MM.1S (cell line): ENCODE measurements around the gene UNC13C.

Source experiments
- CTCF ChIP-seq: fragments of 300-600 bp; sonication (generic); IDR thresholded peaks from 2 replicates; pipeline ENCODE4 v1.5.1; 2016; ENCODE audit warnings: antibody characterized with exemption, low read length, mixed read lengths
- EZH2 ChIP-seq: fragments of 300-600 bp; sonication (generic); optimal IDR thresholded peaks from 2 replicates; pipeline ENCODE3; 2017; ENCODE audit warnings: low read depth, mild to moderate bottlenecking, antibody characterized with exemption, low read length, mixed read lengths
- EZH2phosphoT487 ChIP-seq: fragments of 300-600 bp; sonication (generic); IDR thresholded peaks from 2 replicates; pipeline ENCODE4 v1.6.1; 2018; ENCODE audit warnings: antibody characterized with exemption, low read length

GRCh38 chr15:54374184-54374952 lies 396.1 kb downstream of the UNC13C start:
- no peak for TF ChIP-seq CTCF
- no peak for TF ChIP-seq EZH2
- no peak for TF ChIP-seq EZH2phosphoT487
